ENCODE data around the gene ZNF516.

ZNF516 gene

DNA sequence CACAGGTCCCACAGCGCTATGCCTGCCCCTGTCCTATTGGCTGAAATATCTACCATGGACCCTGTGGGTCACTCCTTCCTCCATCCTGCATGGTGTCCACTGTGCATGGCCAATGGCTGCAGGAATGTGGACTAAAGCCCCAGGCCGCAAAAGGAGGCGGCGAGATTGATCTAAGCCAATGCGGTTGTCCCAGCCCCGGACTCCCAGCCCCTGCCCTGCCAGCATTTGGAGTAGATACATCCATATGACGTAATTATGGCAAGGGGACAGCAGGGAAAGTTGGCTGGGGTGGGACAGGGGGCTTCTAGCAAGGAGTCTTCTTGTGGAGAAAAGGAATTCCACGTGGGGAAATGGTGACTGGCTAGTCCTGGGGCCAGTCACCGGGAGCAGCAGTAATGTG lies 11.4 kb upstream of the ZNF516 start:
- no peak for DNase-seq

GRCh38 chr18:76505614-76506013 lies 10.6 kb upstream of the ZNF516 start:
- no peak for DNase-seq

GRCh38 chr18:76504749-76505148 lies 9.7 kb upstream of the ZNF516 start:
- no peak for DNase-seq

- no peak for DNase-seq
Measured at GRCh38 chr18:76503649-76504386, 8.8 kb upstream of the ZNF516 start.

DNA sequence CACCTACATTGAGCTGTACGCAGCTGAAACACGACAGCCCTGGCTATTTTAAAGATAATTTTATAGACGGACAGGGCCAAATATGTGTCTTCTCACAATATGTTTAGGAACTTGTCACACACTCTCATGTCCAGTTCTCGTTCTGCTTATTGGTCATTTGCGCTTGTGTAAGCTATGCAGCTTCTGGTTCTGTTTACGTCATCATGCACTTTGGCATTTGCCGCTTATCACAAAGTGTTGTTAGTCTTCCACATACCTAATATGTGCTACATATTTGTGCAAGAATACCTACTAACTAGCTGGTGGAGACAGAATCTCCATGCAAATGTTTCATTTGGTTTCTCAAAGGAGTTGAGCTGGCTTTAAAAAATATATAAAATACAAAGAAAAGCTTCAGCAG lies 7.5 kb upstream of the ZNF516 start:
- DNase-seq: no peak

GRCh38 chr18:76499637-76500340 lies 4.7 kb upstream of the ZNF516 start:
- DNase-seq: no peak

- no peak for DNase-seq
Measured at GRCh38 chr18:76499021-76499420, 4.0 kb upstream of the ZNF516 start.

GRCh38 chr18:76498064-76498463 lies 3.0 kb upstream of the ZNF516 start:
- no peak for DNase-seq

DNA sequence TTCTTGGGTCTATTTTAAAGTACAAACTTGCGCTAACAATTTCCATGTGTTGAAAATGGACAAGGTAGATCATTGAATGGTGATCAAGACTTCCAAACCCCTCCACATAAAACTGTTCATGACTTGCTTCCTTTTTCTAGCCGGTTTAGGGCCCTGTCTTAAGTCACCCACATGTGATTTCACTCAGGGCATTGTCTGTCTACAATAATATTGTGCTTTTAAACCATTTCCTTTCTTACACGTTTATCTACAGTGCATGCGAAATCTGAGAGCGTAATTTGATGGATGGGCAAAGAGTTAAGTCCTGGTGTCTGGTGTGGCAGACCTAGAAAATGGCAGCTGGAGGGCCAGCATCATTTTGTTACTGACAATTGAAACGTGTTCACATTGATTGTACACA lies 2.0 kb upstream of the ZNF516 start:
- no peak for DNase-seq

DNA sequence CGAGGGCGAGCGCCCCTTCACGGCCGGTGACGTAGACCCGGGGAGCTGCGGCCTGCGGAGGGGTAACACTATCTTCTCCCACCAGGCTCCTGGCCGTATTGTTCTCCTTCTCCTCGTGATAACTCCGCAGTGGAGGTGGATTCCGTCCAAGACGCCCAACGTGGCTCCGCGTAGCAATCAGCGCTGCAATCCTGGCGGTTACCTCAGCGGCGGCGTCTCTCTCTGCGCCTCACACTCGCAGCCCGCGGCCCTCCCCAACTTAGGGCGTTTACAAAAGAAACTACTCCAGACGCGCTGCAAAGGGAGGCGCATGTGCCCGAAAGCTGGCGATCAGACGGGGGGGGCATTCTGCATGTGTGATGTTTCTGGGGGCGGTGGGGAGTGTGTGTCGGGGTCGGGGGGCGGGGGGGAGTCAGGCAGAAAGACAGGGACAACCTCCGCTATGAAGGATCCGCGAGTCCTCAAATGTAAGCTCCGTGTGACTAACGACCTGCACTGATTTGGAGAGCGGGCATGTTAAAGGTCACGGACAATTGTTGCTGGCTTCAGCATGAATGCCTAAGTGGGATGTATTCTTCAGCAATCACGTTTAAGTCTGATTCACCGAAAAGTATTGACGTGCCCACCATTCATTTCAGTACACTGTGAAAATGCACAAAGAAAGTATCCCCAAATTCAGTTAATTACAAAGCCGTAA lies 1.3 kb upstream of the ZNF516 start:
- peak; percentile 40 for DNase-seq

- DNase-seq: no peak
Measured at GRCh38 chr18:76495435-76496193, 572 bp upstream of the ZNF516 start.

DNA sequence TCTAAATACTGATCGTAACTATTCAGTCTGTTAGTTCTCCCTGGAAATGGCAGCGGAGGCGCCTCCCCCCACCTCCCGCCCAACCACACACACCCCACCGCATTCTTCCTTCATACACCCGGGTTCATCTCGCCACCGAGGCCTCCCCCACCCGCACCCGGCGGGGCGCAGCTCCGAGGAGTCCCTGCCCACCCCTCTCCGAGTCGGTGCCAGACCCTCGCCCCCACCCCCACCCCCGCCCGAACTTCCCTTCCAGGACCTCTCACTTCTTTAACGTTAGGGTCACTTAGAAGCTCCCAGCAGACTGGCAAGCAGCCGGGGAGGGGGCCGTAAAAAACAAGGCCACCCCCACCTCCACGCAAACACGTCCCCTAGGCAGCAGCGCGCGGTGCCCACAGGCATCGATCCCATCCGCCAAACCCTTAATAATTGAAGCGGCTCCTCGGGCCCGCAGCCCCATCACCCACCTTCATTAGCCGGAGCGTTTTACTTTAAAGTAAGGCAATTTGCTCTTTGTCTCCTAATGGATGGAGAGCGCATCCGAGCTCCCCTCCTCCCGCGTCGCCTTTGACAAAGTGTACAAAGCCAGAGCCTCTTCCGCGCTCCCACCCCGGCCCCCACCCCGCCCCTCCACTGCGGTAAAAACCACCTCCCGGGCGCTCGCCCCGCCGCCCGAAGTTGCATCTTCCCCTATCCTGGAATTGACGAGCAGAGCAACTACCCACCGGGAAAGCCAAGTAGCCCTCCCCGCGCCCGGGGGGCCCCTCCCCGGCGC lies 624 bp downstream of the ZNF516 start:
- DNase-seq: peak; percentile 32

DNA sequence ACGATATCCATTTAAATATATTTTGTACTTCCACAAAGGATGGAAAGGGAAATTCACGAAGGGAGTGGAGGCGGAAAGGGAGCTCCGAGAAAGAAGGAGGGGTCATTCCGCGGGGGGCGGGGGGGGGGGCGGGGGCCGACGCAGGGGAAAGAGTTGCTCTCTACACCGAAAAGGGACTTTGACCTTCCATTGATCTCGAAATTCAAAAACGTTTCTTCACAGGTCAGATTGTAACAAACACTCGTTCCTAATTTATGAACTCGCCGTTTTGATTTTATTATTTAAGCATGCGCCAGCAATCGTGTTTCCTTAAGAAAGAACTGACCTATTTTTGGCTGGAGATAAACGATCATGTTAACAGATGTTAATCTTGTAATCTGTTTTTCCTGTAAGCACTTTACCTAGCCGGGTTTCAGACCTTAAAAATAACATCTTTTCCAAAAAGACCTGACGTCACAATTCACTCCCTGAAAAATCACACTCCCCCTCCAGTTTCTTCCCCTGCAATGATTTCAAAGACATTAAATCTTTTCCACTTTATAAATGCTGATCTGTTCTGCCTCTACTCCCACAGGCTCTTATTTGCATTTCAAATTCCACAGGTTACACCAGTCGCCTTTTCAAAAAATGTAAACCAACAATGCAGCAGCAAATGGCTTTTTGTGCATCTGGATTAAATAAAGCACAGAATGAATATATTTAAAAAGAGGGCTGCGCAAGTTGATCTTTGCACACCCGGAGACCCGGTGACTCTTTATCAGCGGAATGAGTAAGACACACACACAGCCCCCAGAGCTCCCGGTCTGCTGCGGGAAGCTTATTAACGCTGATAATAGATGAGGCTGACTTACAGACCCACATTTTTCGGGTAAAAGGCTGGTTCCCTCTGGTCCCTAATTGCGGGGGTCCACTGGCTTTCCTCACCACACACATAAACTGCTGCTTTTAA lies 1.6 kb downstream of the ZNF516 start:
- no peak for DNase-seq

GRCh38 chr18:76492669-76493212 lies 2.3 kb downstream of the ZNF516 start:
- DNase-seq: peak; percentile 99

DNA sequence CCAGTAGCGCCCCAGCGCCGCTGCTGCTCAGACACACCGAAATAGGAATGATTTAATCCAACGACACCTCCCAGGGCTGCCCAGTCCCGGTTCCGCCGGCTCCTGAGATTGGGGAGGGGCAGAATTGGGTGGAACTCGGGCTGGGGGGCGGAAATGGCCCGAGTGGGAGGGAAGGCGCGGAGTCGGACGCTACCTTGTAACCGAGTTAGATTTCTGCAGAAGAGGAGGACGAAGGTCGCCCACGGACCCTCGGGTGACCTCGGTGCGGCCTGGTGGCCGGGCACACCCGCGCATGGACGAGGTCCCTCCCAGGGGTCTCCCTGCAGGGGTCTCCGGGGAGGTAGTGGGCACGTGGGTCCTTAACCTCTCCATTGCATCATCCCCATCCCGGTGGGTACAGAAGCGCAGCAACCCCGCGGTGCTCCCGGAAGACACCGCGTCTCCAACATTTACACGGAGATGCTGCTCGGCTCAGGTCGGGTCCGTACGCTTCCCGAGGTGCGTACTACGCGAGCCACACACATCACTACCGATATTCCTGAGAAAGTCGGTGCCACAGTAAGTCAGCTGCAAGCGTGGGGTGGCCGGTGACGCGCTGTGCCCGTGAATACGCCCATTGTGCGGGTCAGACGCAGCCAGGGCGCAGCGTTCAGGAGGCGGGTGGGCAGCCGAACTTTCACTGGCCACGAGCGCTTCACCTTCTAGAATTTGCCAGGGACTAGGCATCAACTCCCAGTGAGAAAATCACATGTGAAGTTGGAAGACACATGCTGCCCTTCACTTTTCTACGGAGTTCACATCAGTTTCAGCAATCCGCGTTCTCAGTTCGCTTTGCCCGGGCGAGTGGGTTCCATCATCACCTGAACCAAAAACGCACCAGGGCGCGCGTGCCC lies 3.0 kb downstream of the ZNF516 start:
- no peak for DNase-seq

DNA sequence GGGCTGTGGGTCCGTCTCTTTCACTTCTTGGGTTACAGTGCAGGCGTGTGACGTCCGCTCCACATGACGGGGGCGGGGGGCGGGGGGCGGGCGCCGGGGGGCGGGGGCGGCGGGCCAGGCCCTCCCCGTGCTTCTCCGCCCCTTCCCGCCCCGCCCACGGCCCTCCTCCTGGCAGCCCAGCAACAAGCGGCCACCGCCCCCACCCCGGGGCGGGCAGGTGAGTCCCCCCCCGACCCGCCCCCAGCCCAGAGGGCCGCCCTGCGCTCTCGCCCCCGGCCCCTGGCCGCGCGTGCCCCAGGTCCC lies 3.6 kb downstream of the ZNF516 start:
- peak; percentile 44 for DNase-seq

DNA sequence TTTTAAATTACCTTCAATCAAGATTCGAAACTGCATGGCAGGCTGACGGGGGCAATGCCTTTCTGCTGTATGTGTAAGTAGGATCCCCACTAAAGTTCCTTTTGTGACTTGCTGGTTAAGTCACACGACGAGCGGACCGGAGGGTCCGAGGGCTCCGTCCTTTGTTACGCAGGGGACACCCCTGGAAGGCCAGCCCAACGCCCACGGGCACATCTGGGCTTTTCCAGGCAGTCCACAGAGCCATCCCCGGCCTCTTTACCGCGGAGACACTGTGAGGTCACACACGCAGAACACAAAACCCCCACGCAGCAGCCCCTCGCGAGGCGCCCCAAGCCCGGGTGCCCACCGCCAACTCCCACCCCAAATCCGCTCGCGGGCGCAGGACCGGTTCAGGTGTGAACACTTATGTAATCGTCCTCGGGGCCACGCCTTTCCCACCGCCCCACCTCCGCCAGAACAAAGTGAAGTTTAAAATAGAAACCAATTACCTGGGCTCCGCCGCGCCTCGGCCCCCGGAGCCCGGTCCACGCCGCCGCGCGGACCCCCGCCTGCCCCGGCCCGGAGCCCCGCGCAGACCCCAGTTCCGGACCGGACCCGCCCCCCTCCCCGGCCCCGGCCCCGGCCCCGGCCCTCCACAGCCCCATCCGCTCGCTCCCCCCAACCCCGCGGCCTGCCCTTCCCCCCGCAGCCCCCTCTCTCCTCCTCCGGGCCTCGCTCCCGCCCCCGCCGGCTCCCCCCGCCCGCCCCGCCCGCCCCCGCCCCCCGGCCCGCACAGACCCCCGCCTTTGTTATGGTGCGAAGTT lies 4.2 kb downstream of the ZNF516 start:
- no peak for DNase-seq

DNA sequence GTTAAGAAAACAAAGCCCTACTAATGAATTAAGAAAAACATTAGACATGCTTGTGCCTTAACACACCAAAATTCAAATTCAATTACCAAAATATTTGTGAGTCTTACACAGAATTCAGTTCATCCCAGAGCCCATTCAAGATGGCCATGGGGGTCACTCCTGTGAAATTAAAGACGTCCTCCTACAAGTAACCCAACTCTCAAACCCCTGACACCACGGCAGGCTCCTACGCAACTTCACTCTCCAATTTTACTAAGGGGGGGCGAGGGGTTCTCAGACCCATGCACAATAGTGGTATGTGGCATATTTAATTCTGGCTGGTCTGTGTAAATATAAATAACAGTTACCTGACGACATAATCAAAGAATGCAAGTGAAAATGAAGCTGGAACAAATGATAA lies 5.0 kb downstream of the ZNF516 start:
- no peak for DNase-seq

GRCh38 chr18:76489081-76489480 lies 6.0 kb downstream of the ZNF516 start:
- DNase-seq: no peak

Data from NCI-H2107 (cell line).